HG02798 (cell line): ENCODE measurements around the gene C1orf105.
"Not testable (repeated sequence)": the region's sequence is repeated elsewhere in the genome, so short reads cannot be mapped to it uniquely, and the experiment has no call there.

Experiments
- ATAC-seq: cut with Tn5 transposase; IDR thresholded peaks from one replicate; pipeline ENCODE4 v1.9.1; 2021; ENCODE audit warnings: mild to moderate bottlenecking; ENCODE audit not compliant: unreplicated experiment, poor library complexity

Gene C1orf105

DNA sequence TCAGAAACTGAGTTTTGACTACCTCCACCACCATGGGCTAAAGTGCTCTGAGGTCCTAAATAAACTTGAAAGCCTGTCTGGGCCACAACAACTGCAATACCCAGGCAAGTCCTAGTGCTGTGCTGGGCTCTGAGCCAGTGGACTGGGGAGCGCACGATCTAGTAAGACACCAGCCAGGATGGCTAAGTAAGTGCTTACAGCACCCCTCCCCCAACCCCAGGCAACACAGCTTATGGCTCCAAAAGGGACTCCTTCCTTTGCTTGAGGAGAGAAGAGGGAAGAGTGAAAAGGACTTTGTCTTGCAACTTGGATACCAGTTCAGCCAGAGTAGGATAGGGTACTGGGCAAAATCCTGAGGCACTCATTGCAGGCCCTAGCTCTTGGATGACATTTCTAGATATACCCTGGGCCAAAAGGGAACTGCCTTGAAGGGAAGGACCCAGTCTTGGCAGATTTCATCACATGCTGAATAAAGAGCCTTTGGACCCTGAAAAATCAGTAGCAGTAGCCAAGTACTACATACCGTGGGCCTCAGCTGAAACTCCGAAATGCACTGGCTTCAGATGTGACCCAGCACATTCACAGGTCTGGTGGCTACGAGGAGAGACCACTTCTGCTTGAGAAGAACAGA, 1.6 kb downstream of the C1orf105 start:
- ATAC-seq: no peak

- no peak for ATAC-seq
These were observed 2.9 kb downstream of the C1orf105 start for GRCh38 chr1:172423336-172423735.

DNA sequence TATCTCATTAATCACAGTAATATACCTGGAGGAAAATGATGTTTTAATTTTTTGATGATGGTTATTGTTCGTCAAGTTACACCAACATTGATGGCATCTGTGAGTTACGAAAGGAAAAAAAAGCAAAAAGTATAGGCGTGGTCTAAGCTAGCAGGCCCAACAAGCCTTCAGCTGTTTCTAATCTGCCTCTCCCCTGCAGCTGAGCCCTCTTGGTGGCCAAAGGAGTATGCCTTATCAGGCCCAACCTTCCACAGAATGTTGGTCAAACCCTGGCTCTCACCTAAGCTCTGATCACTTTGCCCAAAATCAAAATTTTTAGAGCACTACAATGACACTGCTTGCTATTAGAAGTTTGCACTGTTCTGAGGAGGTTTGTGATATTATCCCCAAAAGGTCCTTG, 4.9 kb downstream of the C1orf105 start:
- ATAC-seq: no peak

GRCh38 chr1:172427191-172427590, 6.7 kb downstream of the C1orf105 start:
- ATAC-seq: no peak

DNA sequence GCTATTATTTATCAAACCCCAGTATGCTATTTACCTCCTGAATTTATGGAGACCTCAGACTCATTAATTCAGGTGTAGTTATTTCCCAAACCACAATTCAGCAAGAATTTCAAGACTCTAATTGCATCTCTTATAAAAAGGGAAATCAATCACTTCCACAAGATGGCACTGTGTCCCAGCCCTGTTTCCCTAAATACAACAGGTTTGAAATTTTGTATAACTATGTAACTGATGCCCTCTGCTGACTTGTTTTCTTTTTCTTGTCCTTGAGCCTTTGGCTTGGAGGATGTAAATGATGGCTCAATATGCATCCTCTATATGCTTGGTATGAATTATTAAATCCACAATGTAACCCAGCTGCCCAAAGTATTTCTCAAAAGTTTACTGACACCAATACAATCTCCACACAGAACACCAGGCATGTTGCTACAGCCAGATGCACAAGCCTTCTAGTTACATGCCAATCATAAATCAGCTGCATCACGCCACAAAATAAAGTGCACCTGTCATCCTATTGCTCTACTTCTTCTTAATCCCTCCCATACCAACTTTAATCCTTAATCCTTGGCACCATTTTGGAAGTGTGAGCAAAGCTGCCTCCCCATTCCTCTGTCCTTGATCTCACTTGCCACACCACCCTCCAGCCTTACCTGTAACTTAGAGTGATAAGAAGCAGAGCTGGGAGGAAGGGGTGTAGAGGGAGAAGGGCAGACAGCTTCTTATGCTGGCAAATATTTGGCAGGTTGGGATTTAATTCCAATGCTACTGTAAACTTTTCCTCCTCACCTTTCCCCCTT, 9.0 kb downstream of the C1orf105 start:
- ATAC-seq: no peak

DNA sequence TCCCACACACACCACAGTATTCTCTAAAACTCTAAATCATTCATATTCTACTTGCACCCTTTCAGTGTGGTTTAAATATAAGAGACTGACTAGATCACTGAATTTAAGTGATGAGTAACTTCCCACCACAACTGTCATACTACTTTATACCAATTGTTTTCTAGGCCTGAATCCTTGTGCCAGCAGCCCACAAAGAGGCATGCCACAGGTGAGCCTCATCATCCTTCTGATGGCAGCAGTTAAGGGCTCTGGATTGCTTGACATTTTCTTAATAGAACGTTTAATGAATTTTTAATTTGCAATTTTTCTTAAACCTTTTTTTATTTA, 9.6 kb downstream of the C1orf105 start:
- no peak for ATAC-seq

- ATAC-seq: no peak
These were observed 10.7 kb downstream of the C1orf105 start for GRCh38 chr1:172431204-172431603.

- no peak for ATAC-seq
These were observed 11.3 kb downstream of the C1orf105 start for GRCh38 chr1:172431721-172432192.

GRCh38 chr1:172437183-172437582, 16.7 kb downstream of the C1orf105 start:
- not testable (repeated sequence) for ATAC-seq

GRCh38 chr1:172442404-172442803, 21.9 kb downstream of the C1orf105 start:
- ATAC-seq: no peak

DNA sequence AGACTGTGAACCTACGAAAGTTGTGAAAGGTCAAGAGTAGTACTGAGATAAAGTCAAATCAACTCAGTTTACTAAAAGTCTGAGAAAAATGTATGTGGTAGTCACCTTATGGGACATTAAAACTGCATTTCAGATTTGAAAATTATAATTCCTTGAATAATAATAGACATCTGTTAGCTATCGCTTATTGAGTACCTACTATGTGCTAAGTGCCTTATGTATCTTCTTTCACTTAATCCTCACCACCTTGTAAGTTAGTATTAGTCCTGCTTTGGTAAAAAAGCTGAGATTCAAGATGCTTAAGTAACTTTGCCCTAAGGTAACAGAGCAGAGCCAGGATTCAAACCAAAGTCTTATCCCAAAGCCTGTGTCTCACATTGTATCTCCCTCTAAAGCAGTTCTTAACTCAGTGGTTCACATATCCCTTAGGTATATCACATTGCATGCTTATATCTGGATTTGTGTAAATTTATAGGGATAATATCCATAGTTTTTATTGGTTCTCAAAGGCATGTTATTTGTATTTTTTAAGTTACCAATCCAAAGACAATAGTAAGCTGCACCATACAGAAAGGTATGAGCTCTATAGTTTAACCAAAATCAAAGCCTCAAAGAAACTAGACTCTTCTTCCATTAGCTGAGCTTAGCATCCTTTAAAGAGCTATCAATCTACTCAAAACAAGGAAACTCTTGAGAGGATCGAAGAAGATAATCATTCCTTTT, 22.5 kb downstream of the C1orf105 start:
- ATAC-seq: no peak

DNA sequence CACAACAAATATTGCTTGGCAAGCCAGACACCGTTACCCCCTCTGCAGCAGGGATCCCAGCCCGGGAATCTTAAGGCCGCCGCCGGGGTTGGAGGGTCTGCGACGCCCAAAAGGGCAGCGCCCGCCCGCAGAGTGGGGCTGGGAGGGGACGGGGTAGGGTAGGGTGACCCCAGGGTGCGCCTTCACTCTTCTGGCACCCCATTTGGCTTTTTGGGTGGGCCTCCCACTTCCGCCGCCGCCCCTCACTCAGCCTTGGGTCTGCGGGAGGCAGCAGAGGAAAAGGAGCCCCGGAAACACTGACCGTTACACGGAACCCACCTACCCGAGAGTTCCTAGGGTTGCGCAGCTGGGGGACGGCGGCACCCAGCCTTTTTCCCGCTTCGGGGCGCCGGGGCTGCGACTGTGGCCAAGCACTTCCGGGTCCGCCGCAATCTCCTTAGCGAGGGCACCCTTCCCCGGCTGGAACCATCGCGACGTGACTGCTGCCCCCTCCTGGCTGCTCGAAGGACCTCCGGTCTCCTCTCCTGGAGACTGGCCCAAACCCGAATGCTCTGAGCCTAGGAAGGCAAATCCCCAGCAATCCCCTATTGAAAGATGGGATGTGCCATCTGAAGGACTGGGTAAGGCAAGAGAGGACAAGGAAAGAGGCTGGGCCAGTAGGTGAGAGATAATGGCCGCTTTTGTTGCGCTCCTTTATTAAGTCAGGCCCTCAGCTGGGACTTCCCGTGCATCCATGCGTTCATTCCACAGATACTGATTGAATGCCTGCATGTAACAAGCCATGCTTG, 23.4 kb downstream of the C1orf105 start, which contains the start of gene PIGC:
TSS of gene PIGC (minus strand) at position 404 of the 788 bp plus-strand sequence. CDS start 1,447 bp downstream, outside the sequence.
- ATAC-seq: peak; percentile 100

GRCh38 chr1:172446547-172446946, 26.1 kb downstream of the C1orf105 start:
- ATAC-seq: no peak

- no peak for ATAC-seq
These were observed 27.2 kb downstream of the C1orf105 start for GRCh38 chr1:172447641-172448040.

DNA sequence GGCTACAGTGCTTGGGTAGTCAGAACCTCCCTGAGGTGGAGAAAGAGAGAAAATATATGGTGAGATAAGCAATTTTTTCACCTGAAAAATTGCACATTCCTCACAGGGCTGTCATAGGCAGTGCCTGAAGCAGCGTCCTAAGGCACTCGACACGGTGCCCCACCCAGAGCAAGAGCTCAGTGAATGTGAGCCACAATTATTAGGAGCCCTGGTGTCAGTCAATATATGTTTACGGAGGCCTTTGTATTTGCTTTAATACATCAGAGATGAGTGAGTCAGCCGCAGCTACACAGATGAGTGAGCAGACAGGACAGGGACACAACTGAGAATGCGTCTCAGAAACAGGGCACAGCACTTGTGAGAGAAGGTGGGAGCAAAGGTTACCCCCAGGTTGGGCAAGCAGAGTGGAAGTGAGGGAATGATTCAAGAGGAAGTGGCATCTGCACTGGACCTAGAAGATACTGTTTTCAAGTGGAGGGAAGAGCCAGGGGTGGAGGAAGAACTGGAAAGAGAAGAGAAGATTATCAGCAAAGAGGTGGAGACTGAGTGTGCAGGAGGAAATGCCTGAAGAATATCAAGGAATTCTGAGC, 28.6 kb downstream of the C1orf105 start:
- ATAC-seq: no peak

GRCh38 chr1:172449585-172450523, 29.4 kb downstream of the C1orf105 start:
- peak; percentile 94 for ATAC-seq

- no peak for ATAC-seq
These were observed 30.0 kb downstream of the C1orf105 start for GRCh38 chr1:172450524-172450885.

- ATAC-seq: no peak
These were observed 30.5 kb downstream of the C1orf105 start for GRCh38 chr1:172451002-172451443.
